ENCODE data around the gene DUOX1.
A peak's percentile ranks its signal among the peaks of the same experiment; 100 is the strongest.

The DUOX1 gene

DNA sequence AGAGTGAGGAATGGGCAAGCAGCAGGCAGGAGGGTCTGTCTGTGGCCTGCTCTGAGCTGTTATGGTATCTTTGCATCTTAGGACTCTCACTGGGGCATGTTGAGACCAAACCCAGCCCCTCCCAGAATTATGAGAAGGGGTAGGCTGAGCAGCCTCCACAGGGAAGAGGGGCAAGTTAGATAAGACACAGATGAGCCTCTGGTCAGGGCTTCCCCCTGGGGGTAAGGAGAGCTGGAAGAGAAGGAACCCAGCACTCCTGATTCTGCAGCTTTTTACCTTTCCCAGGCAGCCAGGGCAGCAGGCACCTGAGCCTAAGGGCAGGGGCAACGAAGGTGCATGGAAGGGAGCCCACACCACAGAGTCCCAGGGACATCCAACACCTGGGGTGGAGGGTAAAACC lies 19.3 kb downstream of the DUOX1 start:
- DNase-seq (ENCODE audit: low read depth, low spot score): no peak
- TF ChIP-seq, protein P1, sequence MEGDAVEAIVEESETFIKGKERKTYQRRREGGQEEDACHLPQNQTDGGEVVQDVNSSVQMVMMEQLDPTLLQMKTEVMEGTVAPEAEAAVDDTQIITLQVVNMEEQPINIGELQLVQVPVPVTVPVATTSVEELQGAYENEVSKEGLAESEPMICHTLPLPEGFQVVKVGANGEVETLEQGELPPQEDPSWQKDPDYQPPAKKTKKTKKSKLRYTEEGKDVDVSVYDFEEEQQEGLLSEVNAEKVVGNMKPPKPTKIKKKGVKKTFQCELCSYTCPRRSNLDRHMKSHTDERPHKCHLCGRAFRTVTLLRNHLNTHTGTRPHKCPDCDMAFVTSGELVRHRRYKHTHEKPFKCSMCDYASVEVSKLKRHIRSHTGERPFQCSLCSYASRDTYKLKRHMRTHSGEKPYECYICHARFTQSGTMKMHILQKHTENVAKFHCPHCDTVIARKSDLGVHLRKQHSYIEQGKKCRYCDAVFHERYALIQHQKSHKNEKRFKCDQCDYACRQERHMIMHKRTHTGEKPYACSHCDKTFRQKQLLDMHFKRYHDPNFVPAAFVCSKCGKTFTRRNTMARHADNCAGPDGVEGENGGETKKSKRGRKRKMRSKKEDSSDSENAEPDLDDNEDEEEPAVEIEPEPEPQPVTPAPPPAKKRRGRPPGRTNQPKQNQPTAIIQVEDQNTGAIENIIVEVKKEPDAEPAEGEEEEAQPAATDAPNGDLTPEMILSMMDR (IDR thresholded peaks at IDR 0.05; ENCODE audit: low read depth, low read length): no peak
- H3K4me3 ChIP-seq (ENCODE audit: low read depth, low read length): no peak overlapping the region
- in situ Hi-C loops (cut with HindIII; ENCODE audit: low sequenced_read_pairs): no loop called here

DNA sequence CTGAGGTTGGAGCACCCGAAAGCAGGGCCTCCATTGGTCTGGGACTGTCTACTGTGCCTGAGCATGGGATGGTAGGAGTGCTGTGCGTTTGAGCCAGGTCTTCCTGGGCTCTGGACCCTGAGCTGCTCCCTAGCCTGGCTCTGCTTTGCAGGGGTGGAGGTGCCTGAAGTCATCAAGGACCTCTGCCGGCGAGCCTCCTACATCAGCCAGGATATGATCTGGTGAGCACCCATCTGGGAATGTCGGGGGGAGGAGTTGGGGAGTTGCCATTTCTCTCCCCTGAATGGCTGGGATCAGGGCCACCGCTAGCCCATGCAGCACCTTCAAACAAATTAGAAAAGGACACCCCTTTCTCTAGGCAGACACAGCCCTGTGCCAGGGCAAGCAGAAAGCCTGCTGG lies 20.7 kb downstream of the DUOX1 start:
- DNase-seq (ENCODE audit: low read depth, low spot score): no peak
- no peak overlapping the region for H3K4me3 ChIP-seq (ENCODE audit: low read depth, low read length)
- TF ChIP-seq, protein P1 (IDR thresholded peaks at IDR 0.05; ENCODE audit: low read depth, low read length): no peak
- in situ Hi-C loops (cut with HindIII; ENCODE audit: low sequenced_read_pairs): no loop called here

DNA sequence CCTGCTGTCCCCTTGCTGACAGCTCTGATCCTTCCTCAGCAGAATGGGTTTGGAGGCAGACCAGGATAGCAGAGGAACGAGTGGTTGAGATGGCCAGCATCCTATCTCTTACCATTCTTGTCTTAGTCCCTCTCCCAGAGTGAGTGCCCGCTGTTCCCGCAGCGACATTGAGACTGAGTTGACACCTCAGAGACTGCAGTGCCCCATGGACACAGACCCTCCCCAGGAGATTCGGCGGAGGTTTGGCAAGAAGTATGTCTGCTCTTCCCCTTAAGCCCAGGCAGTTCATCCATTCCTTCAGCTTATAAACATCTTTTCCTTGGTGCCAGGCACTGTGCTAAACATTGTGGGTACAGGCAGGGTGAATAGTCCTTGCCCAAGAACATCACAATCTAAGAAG lies 21.2 kb downstream of the DUOX1 start:
- TF ChIP-seq, protein P1 (IDR thresholded peaks at IDR 0.05; ENCODE audit: low read depth, low read length): no peak
- DNase-seq (ENCODE audit: low read depth, low spot score): no peak
- H3K4me3 ChIP-seq (ENCODE audit: low read depth, low read length): no peak overlapping the region
- in situ Hi-C loops (cut with HindIII; ENCODE audit: low sequenced_read_pairs): no loop called here

DNA sequence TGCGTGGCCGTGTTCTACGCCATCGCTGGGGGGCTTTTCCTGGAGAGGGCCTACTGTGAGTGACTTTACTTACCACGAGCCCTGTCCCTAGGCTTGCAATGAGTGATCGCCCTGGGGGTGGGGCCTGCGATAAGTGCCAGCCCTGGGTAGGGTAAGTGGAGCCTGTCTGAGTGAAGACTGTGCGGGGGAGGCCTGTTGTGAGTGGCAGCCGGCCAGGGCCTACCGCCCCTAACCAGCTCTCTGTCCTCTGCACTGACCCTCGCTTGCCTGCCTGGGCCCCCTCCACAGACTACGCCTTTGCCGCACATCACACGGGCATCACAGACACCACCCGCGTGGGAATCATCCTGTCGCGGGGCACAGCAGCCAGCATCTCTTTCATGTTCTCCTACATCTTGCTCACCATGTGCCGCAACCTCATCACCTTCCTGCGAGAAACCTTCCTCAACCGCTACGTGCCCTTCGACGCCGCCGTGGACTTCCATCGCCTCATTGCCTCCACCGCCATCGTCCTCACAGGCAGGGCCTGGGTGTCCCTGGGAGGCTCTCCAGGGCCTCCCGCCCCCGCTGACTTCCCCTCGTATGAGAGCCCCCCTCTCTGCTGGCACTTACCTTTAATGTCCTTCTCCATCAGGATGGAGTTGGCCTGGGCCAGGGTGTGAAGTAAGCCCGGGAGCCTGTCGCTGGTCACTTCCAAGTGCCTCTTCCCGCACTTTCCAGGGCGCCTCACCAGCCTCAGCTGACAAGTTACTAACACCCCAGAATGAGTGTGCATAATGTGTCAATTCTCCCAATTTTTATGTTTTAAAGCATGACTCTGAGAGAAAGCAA lies 22.4 kb downstream of the DUOX1 start:
- no peak for DNase-seq (ENCODE audit: low read depth, low spot score)
- H3K4me3 ChIP-seq (ENCODE audit: low read depth, low read length): no peak overlapping the region
- TF ChIP-seq, protein P1 (IDR thresholded peaks at IDR 0.05; ENCODE audit: low read depth, low read length): no peak
- in situ Hi-C loops (cut with HindIII; ENCODE audit: low sequenced_read_pairs): no loop called here

DNA sequence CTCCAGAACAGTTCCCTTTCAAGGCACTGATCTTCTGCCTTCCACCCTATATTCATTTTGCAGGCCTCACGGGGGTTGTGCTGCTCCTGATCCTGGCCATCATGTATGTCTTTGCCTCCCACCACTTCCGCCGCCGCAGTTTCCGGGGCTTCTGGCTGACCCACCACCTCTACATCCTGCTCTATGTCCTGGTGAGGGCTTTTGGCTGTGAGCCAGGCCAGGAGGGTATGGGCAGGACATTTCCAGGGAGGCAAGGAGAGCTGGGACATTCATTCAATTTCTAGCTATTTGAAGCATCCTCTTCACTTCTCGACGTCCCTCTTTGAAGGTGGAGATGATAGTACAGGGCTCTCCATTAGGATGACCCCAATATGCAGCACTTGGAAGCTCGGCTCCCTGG lies 25.9 kb downstream of the DUOX1 start:
- DNase-seq (ENCODE audit: low read depth, low spot score): no peak
- H3K4me3 ChIP-seq (ENCODE audit: low read depth, low read length): no peak overlapping the region
- TF ChIP-seq, protein P1 (IDR thresholded peaks at IDR 0.05; ENCODE audit: low read depth, low read length): no peak
- in situ Hi-C loops (cut with HindIII; ENCODE audit: low sequenced_read_pairs): no loop called here

DNA sequence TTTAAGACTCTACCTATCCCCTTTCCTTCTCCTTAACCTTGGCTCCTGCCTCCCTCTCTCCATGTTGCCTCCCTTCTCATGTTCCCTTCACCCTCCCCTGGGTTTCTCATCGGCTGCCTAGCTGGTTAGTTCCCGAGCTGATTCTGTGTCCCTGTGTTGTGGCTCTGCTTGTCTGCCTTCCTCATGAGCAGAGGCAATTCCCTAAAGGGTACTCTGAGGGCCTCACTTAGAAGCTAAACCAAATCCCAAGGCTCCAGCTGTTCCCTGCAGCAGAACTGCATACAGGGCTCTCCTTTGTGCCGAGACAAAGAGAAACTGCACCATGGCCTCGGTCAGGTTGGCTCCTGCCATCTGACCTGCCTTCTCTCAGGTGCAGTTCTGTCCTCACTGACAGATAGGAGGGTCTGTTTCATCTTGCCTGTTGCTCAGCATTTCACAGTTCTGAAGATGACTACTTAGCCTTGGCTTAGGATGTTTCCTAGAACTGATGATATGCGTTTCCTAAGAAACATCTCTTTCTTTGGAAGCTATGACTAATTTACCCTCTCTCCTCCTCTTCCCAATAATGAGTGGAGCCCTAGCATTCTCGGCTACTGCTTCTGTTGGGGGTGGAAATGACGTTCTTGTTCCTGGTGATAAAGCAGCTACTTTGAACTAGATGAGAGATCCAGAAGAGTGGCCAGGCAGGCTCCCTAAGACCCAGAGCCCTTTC lies 27.1 kb downstream of the DUOX1 start:
- TF ChIP-seq, protein P1 (IDR thresholded peaks at IDR 0.05; ENCODE audit: low read depth, low read length): no peak
- in situ Hi-C loops (cut with HindIII; ENCODE audit: low sequenced_read_pairs): no loop called here
- H3K4me3 ChIP-seq (ENCODE audit: low read depth, low read length): no peak overlapping the region
- peak; percentile 60 for DNase-seq (ENCODE audit: low read depth, low spot score)

All from astrocyte of the spinal cord (primary cell).